ENCODE measurements around the gene VIM.
"Not testable (repeated sequence)": the region's sequence is repeated elsewhere in the genome, so short reads cannot be mapped to it uniquely, and the experiment has no call there.

Gene VIM

DNA sequence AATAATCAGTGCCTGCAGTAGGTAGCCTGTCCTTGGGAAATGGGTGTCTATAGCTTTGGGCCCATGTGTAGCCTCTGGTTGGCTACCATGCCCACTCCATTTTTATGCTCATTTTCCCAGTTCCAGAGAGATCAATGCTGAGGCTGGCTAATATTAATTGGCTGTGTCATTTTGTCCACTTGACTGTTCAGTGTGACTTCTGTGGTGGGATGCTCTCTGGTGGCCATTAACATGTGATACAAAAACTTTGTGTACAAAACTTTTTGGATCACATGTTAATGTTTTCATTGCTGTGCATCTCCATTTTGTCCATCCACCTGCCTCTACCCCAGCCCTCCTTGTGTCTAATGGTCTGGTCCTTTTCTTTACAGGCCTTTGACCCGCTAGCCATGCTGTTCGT, 22.7 kb downstream of the VIM start:
- no peak for DNase-seq (ENCODE audit: extremely low read depth in 1 of 2, low read depth in 1 of 2)

GRCh38 chr10:17254543-17255050, 26.6 kb downstream of the VIM start:
- DNase-seq (ENCODE audit: extremely low read depth in 1 of 2, low read depth in 1 of 2) = not testable (repeated sequence)

- DNase-seq (ENCODE audit: extremely low read depth in 1 of 2, low read depth in 1 of 2) = no peak
Observed at GRCh38 chr10:17255512-17255911, 27.5 kb downstream of the VIM start.

GRCh38 chr10:17256051-17256450, 28.0 kb downstream of the VIM start:
- no peak for DNase-seq (ENCODE audit: extremely low read depth in 1 of 2, low read depth in 1 of 2)

- DNase-seq (ENCODE audit: extremely low read depth in 1 of 2, low read depth in 1 of 2) = no peak
Observed at GRCh38 chr10:17256627-17257026, 28.6 kb downstream of the VIM start.

- no peak for DNase-seq (ENCODE audit: extremely low read depth in 1 of 2, low read depth in 1 of 2)
Observed at GRCh38 chr10:17257466-17258321, 29.7 kb downstream of the VIM start.

GRCh38 chr10:17262502-17262901, 34.5 kb downstream of the VIM start:
- DNase-seq (ENCODE audit: extremely low read depth in 1 of 2, low read depth in 1 of 2) = no peak

GRCh38 chr10:17263580-17263979, 35.5 kb downstream of the VIM start:
- no peak for DNase-seq (ENCODE audit: extremely low read depth in 1 of 2, low read depth in 1 of 2)

DNA sequence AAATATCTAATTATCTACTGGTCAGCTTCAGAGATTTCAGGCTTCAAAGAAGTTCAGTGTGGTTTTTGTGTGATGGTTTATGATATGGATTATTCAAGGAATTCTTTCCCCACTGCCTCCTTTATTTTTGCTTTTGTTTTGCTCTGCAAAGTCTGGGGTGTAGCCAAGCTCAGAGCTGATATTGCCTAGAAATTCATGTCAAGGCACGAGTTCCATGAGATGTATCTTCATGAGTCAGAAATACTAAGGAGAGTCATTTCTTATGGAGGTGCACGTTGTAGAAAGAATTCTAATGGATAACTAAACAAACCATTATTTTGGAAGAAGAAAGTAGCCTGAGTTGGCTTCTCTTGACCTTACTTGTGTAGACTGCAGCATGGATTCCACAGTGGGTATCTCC, 37.4 kb downstream of the VIM start:
- DNase-seq (ENCODE audit: extremely low read depth in 1 of 2, low read depth in 1 of 2) = no peak

- DNase-seq (ENCODE audit: extremely low read depth in 1 of 2, low read depth in 1 of 2) = not testable (repeated sequence)
Observed at GRCh38 chr10:17266549-17266948, 38.5 kb downstream of the VIM start.

DNA sequence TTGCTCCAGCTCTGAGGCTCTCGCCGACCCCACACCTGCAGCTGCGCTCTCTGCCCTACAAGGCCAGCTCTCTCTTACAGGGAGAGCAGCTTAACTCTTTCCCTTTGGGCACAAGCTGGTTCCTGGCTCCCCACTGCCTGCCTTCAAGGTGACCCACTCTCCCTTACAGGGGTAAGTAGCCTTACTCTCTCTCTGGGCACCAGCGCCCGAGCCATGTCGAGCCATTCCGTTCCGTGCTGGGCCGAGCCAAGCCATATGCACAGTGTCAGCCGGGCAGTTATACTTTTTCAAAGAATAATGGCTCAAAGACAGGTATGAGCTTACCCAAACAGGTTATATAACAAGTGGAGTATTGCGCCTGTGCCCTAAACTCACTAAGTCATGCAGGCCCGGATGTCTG, 44.6 kb downstream of the VIM start:
- no peak for DNase-seq (ENCODE audit: extremely low read depth in 1 of 2, low read depth in 1 of 2)

DNA sequence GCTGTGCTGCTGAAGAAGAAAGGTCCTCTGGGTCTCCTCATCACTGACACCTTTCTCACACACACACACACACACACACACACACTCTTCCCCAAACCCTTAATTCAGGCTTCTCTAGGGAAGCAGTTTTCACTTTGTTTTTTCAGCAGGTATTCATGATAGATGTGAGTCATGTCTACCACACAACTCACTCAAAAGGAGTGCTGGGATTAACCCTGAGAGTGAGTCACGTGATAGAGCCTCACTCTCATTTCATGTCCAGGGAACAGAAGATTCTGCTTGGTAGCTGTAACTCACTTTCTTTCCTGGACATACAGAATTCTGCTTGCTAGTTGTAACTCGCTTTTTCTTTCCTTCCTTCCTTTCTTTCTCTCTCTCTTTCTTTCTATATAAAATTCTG, 45.4 kb downstream of the VIM start:
- DNase-seq (ENCODE audit: extremely low read depth in 1 of 2, low read depth in 1 of 2) = no peak

- DNase-seq (ENCODE audit: extremely low read depth in 1 of 2, low read depth in 1 of 2) = no peak
Observed at GRCh38 chr10:17276756-17277424, 48.8 kb downstream of the VIM start.

GRCh38 chr10:17278607-17279240, 50.7 kb downstream of the VIM start:
- DNase-seq (ENCODE audit: extremely low read depth in 1 of 2, low read depth in 1 of 2) = no peak

GRCh38 chr10:17282311-17282710, 54.3 kb downstream of the VIM start:
- no peak for DNase-seq (ENCODE audit: extremely low read depth in 1 of 2, low read depth in 1 of 2)

GRCh38 chr10:17286562-17287550, 58.8 kb downstream of the VIM start:
- no peak for DNase-seq (ENCODE audit: extremely low read depth in 1 of 2, low read depth in 1 of 2)
